ENCODE results near the gene MTARC2.

Gene MTARC2

DNA sequence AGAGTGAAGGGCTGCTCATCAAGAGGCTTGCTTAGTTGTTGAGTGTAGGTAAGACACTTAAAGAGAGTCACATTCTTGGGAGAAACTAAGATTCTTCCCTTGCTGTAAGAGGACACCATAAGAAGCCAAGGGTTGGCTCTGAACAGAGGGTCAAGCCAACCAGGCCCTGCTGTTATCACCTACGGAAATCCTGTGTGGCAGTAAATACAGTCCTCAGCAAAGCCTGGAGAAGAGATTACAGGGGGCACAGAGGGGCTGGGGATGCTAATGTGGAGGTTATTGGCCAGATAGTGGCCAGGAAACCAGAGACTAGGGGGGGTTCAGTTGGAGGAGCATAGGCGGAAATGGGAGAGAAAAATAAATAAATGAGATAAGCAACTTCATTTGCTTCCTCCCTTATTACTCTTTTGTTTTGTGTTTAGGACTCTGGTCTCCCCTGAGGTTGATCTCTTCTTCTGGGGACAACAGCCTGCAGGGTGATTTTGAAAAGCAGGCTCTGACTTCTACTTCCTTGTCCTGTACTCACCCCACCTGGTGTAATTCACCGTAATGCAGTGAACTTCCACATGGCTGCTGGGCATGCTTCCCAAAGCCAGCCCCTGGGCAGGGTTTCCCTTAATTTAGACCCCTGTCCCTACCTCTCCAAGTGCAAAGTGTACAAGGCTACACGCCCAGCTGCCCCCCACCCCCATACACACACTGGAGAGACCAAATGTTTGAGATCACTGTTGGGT, 79.5 kb downstream of the MTARC2 start:
- DNase-seq (ENCODE audit: low read depth, low spot score): no peak

- DNase-seq (ENCODE audit: low read depth, low spot score): peak; percentile 41
These were observed 80.0 kb downstream of the MTARC2 start for GRCh38 chr1:220828179-220828490.

DNA sequence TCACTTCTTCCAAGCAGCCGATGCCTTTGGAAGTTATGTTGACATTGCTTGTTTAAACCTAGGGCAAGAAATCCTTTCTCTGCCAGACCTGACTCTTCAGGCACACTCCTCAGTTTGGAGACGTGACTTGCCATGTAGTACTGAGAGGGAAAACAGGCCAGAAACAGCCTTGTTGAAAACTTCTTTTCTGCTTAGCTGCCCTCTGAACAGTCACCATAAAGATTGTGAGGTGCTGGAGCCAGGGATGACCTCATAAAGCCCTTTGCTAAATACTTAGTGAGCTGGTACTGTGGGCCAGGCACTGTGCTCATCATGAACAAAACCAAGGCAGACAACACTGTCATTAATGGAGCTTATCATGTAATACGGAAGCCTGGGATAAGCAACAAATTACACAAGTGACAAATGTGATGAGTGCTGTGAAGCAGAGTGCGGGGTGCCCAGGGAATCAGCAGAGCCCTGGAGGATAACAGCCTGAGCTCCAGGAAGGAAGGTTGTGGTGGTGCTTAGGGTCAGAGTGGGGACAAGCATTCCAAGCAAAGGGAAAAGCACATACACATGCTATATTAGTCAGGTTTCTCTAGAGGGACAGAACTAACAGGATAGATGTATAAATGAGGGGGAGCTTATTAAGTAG, 80.9 kb downstream of the MTARC2 start:
- no peak for DNase-seq (ENCODE audit: low read depth, low spot score)

GRCh38 chr1:220833436-220833835, 85.3 kb downstream of the MTARC2 start:
- DNase-seq (ENCODE audit: low read depth, low spot score): no peak
